Heart left ventricle (tissue), 16 donors: ENCODE results near the gene DCUN1D5. TPM values are rescaled to one million over a fixed set of nuclear protein-coding genes. Genes with fewer than 3 reads are reported as not detected.

ENCODE experiments used
- ATAC-seq, 4 donors: fragments of 200-7000 bp; cut with Tn5 transposase; one replicate each; pipeline ENCODE4 v1.9.1; 2020 to 2022; ENCODE audit warnings: moderate library complexity in 4 of 4, mild to moderate bottlenecking in 3 of 4, moderate number of reproducible peaks in 1 of 4
- DNase-seq, 5 donors: peaks; one replicate each; pipeline ENCODE4 v3.0.0-alpha.2; 2020
- H3K27ac ChIP-seq, 12 donors: fragments of 200-600 bp; sonication (generic) in 4 of 12; one replicate each; pipeline versions ENCODE4 v1.5.0 to v1.8.0; 2016 to 2022; ENCODE audit warnings: mild to moderate bottlenecking in 2 of 12
- H3K27me3 ChIP-seq, 9 donors: fragments of 200-600 bp; sonication (generic) in 2 of 9; one replicate each; pipeline versions ENCODE4 v1.5.1 to v1.8.0; 2016 to 2022; ENCODE audit warnings: mild to moderate bottlenecking in 3 of 9
- H3K36me3 ChIP-seq, 9 donors: fragments of 200-600 bp; sonication (generic) in 2 of 9; one replicate each; pipeline versions ENCODE4 v1.5.0 to v1.8.0; 2018 to 2022; ENCODE audit warnings: mild to moderate bottlenecking in 2 of 9
- H3K4me1 ChIP-seq, 12 donors: fragments of 200-600 bp; sonication (generic) in 4 of 12; one replicate each; pipeline versions ENCODE4 v1.5.0 to v1.8.0; 2016 to 2022; ENCODE audit warnings: mild to moderate bottlenecking in 3 of 12
- H3K4me3 ChIP-seq, 12 donors: fragments of 200-600 bp; sonication (generic) in 4 of 12; one replicate each; pipeline versions ENCODE4 v1.5.0 to v1.8.0; 2017 to 2022; ENCODE audit warnings: mild to moderate bottlenecking in 9 of 12, moderate library complexity in 4 of 12
- H3K9me3 ChIP-seq, 12 donors: fragments of 200-600 bp; sonication (generic) in 4 of 12; one replicate each; pipeline versions ENCODE4 v1.5.0 to v1.8.0; 2016 to 2022; ENCODE audit warnings: mild to moderate bottlenecking in 1 of 12
- CTCF ChIP-seq, 12 donors: fragments of 200-600 bp; sonication (generic) in 4 of 12; IDR thresholded peaks; one replicate each; pipeline versions ENCODE4 v1.5.0 to v1.8.0; 2018 to 2022; ENCODE audit warnings: antibody characterized with exemption in 12 of 12, mild to moderate bottlenecking in 5 of 12
- POLR2A ChIP-seq, 2 donors: fragments of 450-650 bp; IDR thresholded peaks; one replicate each; pipeline ENCODE4 v1.6.1; 2017; ENCODE audit warnings: antibody characterized with exemption in 2 of 2, mild to moderate bottlenecking in 2 of 2, moderate library complexity in 2 of 2
- WGBS, 4 donors: extraction: QIAGEN DNeasy Blood & Tissue Kit in 2 of 4; methylation state at CpG; one replicate each; pipeline versions ENCODE4 v1.1.5 to v1.1.7; 2013 to 2018; 5-methylcytosine and 5-hydroxymethylcytosine counted together
- intact Hi-C, 10 donors: fragments of 100-400 bp; cut with DNase I; formaldehyde crosslinking; loops; one replicate each; pipeline versions ENCODE4 v1.11.1 to v1.14.2; 2022
- polyA plus RNA-seq, 2 donors: library from polyadenylated mRNA; stranded (reverse); fragments of 200-250 nt; gene quantifications; one replicate each; pipeline ENCODE4 v1.2.3, GENCODE V29; 2013
- total RNA-seq, 9 donors: library from RNA; depleted of rRNA in 2 of 9; stranded (reverse); fragments of >200 nt in 2 of 9; fragmentation: NEBNext Ultra II Directional in 3 of 9; extraction: Animal tissue kit (Norgen Biotek cat#: 25700) in 3 of 9; gene quantifications; one replicate each; pipeline versions ENCODE4 v1.1.0 to v1.2.4, GENCODE V29; 2016 to 2023
- donor health status: ischemic (EF 13 %, LVEDD 7.1; RV severe dilation, severe dysfunction).
- donor health status: healthy with polysubstance abuse.
- donor health status: DM: no; HTN: yes; CAD: no.
- donor health status: DM: no; HTN: no; CAD: no.
- donor health status: ischemic (EF 25% LVEDD 6.9; RV normal size, moderate dysfunction).
- donor health status: ischemic (EF 25% LVEDD 5.7; RV mildly dilated, moderate dysfunction).
- donor health status: healthy.
- donor health status: DM: yes; HTN: yes; CAD: no.
- donor health status: ischemic (EF 35%, LVEDD 5.7; RV mildly dilated, moderate dysfunction).
- donor health status: nonischemic (EF 11% LVEDD 7.7; RV severe dilation, severe dysfunction).
- donor health status: DM: yes; HTN: yes; CAD: no.
- donor health status: PGD.
- donor health status: ischemic (EF 29% LVEDD 5.4; RV normal size, mild dysfunction).
- donor health status: nonischemic (EF 23%, LVEDD 6.1; RV moderate dilation, normal function).

DCUN1D5 gene
- total and polyA plus RNA-seq, 11 donors = 11.9 to 51.6 (median 24.5) TPM

- DNase-seq (no peak), ATAC-seq (no peak)
- H3K27me3 ChIP-seq = no peaks in the 10 kb centered on the region
- 88 to 93% (median 91%) methylated on average over 5 of the region's 5 CpGs for WGBS, 4 donors
- no peaks in the 10 kb centered on the region for H3K9me3 ChIP-seq
- no peak overlapping the region for H3K4me3 ChIP-seq
- peaks cover 0 to 15% (median 4%) of the 10 kb centered on the region in 12 donors for H3K4me1 ChIP-seq
- TF ChIP-seq CTCF (IDR thresholded peaks at IDR 0.05) = no peak
- TF ChIP-seq POLR2A (IDR thresholded peaks at IDR 0.05) = no peak
- H3K27ac ChIP-seq = no peak overlapping the region
- intact Hi-C loops = no loop called here
- H3K36me3 ChIP-seq = peaks cover 0 to 11% (median 0%) of the 10 kb centered on the region in 9 donors
These were observed 19.4 kb upstream of the DCUN1D5 start for GRCh38 chr11:103111400-103111799.

DNA sequence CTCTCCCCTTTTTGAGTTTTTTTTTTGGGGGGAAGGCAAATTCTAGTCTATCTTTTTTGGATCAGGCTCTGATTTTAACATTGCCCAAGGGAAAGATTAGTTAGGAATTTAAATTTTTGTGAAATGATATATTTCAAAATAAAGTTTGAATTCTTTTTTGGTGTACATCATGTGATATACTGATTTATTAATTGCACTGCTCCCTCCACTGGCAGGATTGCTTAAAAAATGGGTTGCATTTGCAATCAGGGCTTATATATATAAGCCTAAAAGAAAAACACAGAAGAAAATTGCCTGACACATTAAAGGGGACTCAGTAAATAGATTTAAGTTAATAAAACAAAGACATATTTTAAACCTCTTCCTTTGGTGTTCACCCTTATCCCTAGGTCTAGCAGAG is 18.4 kb upstream of the DCUN1D5 start:
- DNase-seq = no peak
- intact Hi-C loops = no loop called here

DNA sequence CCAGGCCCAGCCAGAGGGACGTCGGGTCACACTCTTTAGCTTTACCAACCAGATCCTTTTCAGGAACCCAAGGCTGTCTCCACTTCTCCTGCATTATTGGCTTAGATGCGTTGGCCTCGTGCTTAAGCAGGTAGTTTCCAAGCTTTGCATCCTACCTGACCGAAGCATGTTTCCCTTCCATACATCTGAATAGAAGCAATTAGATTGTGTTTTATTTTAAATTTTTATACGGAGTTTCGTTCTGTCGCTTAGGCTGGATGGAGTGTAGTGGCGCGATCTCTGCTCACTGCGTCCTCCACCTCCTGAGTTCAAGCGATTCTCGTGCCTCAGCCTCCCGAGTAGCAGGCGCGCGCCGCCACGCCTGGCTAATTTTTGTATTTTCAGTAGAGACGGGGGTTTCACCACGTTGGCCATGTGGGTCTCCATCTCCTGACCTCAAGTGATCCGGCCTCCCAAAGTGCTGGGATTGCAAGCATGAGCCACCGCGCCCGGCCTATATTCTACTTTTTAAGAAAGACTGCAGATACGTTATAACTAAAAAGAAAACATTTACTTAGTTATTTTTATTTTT is 17.9 kb upstream of the DCUN1D5 start:
- Histone ChIP-seq H3K9me3 (no peaks in the 10 kb centered on the region), H3K27ac (peak overlapping the region in 11 of 12 donors; percentile 22 to 76 (median 41)), H3K4me3 (peak overlapping the region; percentile 38 to 80 (median 69)), H3K4me1 (peaks cover 0 to 15% (median 4%) of the 10 kb centered on the region in 12 donors), H3K27me3 (peaks cover 0 to 4% (median 0%) of the 10 kb centered on the region in 9 donors), H3K36me3 (peaks cover 0 to 5% (median 0%) of the 10 kb centered on the region in 9 donors)
- intact Hi-C loops = loop anchor here in 1 of 10 donors (2.0 kb wide), 1 partner anchor 17 kb away; the partner anchor contains the start of gene DCUN1D5
- ATAC-seq (peak in 2 of 4 donors; percentile 13 to 27), DNase-seq (peak in 1 of 5 donors; percentile 19)
- TF ChIP-seq CTCF (IDR thresholded peaks at IDR 0.05) = no peak
- no peak for TF ChIP-seq POLR2A (IDR thresholded peaks at IDR 0.05)
- 22 to 35% (median 32%) methylated on average over 26 of the region's 26 CpGs for WGBS, 4 donors

More for the DNA sequence above, 18.4 kb upstream of the DCUN1D5 start:
- Histone ChIP-seq H3K4me1 (peaks cover 0 to 15% (median 4%) of the 10 kb centered on the region in 12 donors), H3K4me3 (peak overlapping the region in 9 of 12 donors; percentile 61 to 80 (median 70)), H3K36me3 (peaks cover 0 to 7% (median 0%) of the 10 kb centered on the region in 9 donors), H3K9me3 (no peaks in the 10 kb centered on the region), H3K27ac (peak overlapping the region in 1 of 12 donors; percentile 76), H3K27me3 (peaks cover 0 to 3% (median 0%) of the 10 kb centered on the region in 9 donors)
- TF ChIP-seq POLR2A (IDR thresholded peaks at IDR 0.05) (no peak), CTCF (IDR thresholded peaks at IDR 0.05) (peak in 2 of 12 donors; percentile 5 to 13)
- ATAC-seq = no peak

DNA sequence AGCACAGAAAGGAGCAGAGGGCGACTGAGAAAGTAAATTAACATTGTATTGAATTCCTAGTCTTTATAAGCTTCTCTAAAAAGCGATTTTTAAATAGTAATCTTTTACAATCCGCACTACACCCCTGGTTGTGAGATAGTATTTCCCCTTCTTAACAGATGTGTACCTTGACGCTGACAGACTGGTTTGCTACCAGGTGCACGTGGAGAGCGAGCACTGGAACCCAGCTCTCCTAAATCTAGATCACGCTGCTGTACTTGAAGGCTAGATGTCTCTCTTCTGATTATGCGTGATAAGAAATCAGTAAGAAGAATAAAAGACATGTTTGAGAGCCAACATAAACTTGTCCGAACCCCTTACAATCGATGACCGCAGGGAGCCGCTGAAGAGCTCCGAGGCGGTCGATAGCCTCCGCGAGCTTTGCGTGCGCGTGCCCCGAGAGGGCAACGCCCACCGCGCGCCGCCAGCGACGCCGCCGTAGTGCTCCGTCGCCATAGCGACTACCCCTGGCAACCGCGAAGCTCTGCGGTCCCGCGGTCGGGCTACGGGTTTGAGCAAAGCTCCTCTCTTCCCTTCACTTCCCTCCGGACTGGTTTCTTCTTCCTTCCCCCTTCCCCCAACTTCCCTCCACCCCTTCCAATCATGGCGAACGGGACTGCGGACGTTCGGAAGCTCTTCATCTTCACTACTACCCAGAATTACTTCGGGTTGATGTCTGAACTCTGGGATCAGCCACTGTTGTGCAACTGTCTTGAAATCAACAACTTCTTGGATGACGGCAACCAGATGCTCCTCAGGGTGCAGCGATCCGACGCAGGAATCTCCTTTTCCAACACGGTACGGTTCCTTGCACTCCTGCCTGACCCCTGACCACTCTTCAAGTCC is 17.2 kb upstream of the DCUN1D5 start, which contains the start of gene DYNC2H1:
TSS of gene DYNC2H1 (plus strand) at position 494 of the 885 bp plus-strand sequence. CDS start at position 643, 149 bp downstream.
- ATAC-seq (peak; percentile 96 to 100 (median 100)), DNase-seq (peak; percentile 87 to 95 (median 89))
- Histone ChIP-seq H3K4me1 (peaks cover 0 to 15% (median 4%) of the 10 kb centered on the region in 12 donors), H3K4me3 (peak within 1 kb of the TSS; percentile 38 to 80 (median 69)), H3K9me3 (no peaks in the 10 kb centered on the region), H3K27ac (peak within 1 kb of the TSS in 11 of 12 donors; percentile 22 to 76 (median 41)), H3K36me3 (peaks cover 0 to 2% (median 0%) of the 10 kb centered on the region in 9 donors), H3K27me3 (peaks cover 0 to 4% (median 0%) of the 10 kb centered on the region in 9 donors)
- TF ChIP-seq CTCF (IDR thresholded peaks at IDR 0.05) (peak; percentile 17 to 79 (median 52)), POLR2A (IDR thresholded peaks at IDR 0.05) (no peak)
- 1% methylated on average over 46 to 53 of the region's 53 CpGs for WGBS, 4 donors
- intact Hi-C loops = loop anchor here in 1 of 10 donors (2.0 kb wide), 1 partner anchor 16 kb away; the partner anchor contains the start of gene DCUN1D5
